ENCODE results near the gene PSPC1. TPM values are rescaled to one million over a fixed set of nuclear protein-coding genes. Genes with fewer than 3 reads are reported as not detected.
"Not testable (repeated sequence)": the region's sequence is repeated elsewhere in the genome, so short reads cannot be mapped to it uniquely, and the experiment has no call there.

The PSPC1 gene
- total RNA-seq, 1 experiment from 2014 or later: 25.7 TPM

DNA sequence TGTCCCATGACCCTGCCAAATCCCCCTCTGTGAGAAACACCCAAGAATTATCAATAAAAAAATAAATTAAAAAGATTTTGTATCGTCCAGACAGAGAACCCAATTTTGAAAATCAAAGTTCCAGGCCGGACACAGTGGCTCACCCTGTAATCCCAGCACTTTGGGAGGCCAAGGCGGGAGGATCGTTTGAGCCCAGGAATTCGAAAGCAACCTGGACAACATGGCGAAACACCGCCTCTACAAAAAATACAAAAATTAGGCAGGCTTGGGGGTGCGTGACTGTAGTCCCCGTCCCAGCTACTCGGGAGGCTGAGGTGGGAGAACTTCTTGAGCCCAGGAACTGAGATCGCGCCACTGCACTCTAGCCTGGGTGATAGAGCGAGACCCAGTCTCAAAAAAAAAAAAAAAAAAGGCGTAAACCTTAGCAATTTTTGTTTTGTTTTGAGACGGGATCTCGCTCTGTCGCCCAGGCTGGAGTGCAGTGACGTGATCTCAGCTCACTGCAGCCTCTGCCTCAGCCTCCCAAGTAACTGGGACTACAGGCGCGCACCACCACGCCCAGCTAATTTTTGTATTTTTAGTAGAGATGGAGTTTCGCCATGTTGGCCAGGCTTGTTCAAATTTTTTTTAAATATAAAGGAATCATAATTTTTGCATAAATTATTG lies 1.9 kb downstream of the PSPC1 start:
- DNase-seq, H3K9me3 ChIP-seq, H3K27me3 ChIP-seq: not testable (repeated sequence)
- H3K4me3 ChIP-seq: peak overlapping the region; percentile 88
- H3K36me3 ChIP-seq: peaks cover 21% of the 10 kb centered on the region

GRCh38 chr13:19772306-19772705 lies 10.4 kb downstream of the PSPC1 start:
- no peaks in the 10 kb centered on the region for H3K27me3 ChIP-seq
- H3K4me3 ChIP-seq: no peak overlapping the region
- DNase-seq: no peak
- H3K36me3 ChIP-seq: peaks cover 57% of the 10 kb centered on the region
- H3K9me3 ChIP-seq: no peaks in the 10 kb centered on the region

GRCh38 chr13:19769854-19770253 lies 12.9 kb downstream of the PSPC1 start:
- Histone ChIP-seq H3K27me3 (no peaks in the 10 kb centered on the region), H3K4me3 (no peak overlapping the region), H3K36me3 (peaks cover 61% of the 10 kb centered on the region), H3K9me3 (no peaks in the 10 kb centered on the region)
- no peak for DNase-seq

- peaks cover 65% of the 10 kb centered on the region for H3K36me3 ChIP-seq
- no peak for DNase-seq
- no peaks in the 10 kb centered on the region for H3K27me3 ChIP-seq
Observed at GRCh38 chr13:19767966-19768365, 14.8 kb downstream of the PSPC1 start.

DNA sequence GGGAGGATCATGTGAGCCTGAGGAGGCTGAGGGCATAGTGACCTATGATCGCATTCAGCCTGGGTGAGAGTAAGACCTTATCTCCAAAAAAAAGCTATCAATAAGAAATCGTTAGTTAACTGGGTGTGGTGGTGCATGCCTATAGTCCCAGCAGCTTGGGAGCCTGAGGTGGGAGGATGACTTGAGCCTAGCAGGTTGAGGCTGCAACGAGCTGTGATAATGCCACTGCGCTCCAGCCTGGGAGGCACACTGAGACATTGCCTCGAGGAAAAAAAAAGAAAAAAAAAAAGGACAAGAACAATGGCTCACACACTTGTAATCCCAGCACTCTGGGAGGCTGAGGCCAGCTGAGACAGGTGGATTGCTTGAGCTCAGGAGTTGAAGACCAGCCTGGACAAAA lies 16.2 kb downstream of the PSPC1 start:
- Histone ChIP-seq H3K36me3 (peaks cover 65% of the 10 kb centered on the region), H3K9me3 (no peaks in the 10 kb centered on the region), H3K27me3 (no peaks in the 10 kb centered on the region), H3K4me3 (no peak overlapping the region)
- no peak for DNase-seq

More at GRCh38 chr13:19767966-19768365, 14.8 kb downstream of the PSPC1 start:
- no peaks in the 10 kb centered on the region for H3K9me3 ChIP-seq
- no peak overlapping the region for H3K4me3 ChIP-seq

DNA sequence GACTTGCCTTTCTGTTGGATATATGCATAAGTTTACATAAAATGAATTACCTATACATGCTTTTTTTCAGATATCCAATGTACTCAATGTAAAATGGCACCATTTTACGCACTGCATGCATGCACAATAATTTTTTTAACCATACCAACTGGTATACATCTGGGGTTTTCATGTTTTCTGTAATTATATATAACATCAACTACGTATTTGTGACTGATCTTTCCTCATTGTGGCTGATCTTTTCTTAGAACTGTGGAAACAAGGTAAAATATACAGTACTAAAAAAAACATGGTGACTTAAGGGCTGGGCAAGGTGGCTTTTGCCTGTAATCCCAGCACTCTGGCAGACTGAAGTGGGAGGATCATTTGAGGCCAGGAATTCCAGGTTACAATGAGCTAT lies 18.5 kb downstream of the PSPC1 start:
- peaks cover 58% of the 10 kb centered on the region for H3K36me3 ChIP-seq
- no peaks in the 10 kb centered on the region for H3K9me3 ChIP-seq
- H3K4me3 ChIP-seq: no peak overlapping the region
- no peak for DNase-seq
- no peaks in the 10 kb centered on the region for H3K27me3 ChIP-seq

DNA sequence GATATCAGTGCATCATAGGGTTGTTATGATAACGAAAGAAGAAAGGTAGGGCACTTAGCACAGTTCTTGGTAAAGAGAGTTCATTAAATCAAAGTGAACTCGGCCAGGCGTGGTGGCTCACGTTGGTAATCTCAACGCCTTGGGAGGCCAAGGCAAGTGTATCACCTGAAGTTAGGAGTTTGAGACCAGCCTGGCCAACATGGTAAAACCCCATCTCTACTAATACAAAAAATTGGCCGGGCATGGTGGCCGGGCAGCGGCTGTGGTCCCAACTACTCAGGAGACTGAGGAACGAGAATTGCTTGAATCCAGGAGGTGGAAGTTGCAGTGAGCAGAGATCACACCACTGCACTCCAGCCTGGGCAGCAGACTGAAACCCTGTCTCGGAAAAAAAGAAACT lies 19.1 kb downstream of the PSPC1 start:
- no peaks in the 10 kb centered on the region for H3K27me3 ChIP-seq
- no peak overlapping the region for H3K4me3 ChIP-seq
- DNase-seq: no peak
- peaks cover 65% of the 10 kb centered on the region for H3K36me3 ChIP-seq
- no peaks in the 10 kb centered on the region for H3K9me3 ChIP-seq

- DNase-seq: peak; percentile 25
- no peaks in the 10 kb centered on the region for H3K9me3 ChIP-seq
- H3K27me3 ChIP-seq: no peaks in the 10 kb centered on the region
- peaks cover 72% of the 10 kb centered on the region for H3K36me3 ChIP-seq
- no peak overlapping the region for H3K4me3 ChIP-seq
Observed at GRCh38 chr13:19759669-19760068, 23.1 kb downstream of the PSPC1 start.

DNA sequence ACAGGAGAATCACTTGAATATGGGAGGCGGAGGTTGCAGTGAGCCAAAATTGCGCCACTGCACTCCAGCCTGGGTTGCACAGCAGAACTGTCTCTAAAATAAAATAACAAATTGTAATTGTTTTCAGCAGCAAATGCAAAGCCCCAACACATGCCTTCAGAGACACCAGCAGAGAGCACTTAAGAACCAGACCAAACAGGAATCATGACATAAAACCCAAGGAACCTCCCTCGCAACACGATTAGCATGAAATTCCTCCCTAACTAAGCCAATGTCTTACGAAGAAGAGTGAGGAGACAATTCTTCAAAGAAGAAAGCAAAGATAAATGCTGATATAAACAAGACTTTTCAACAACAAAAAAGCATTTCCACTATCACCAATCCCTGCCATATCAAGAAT lies 40.1 kb downstream of the PSPC1 start:
- Histone ChIP-seq H3K36me3 (peaks cover 62% of the 10 kb centered on the region), H3K4me3 (no peak overlapping the region), H3K9me3 (no peaks in the 10 kb centered on the region), H3K27me3 (no peaks in the 10 kb centered on the region)
- no peak for DNase-seq

- Histone ChIP-seq H3K4me3 (no peak overlapping the region), H3K9me3 (no peaks in the 10 kb centered on the region), H3K27me3 (no peaks in the 10 kb centered on the region), H3K36me3 (peaks cover 45% of the 10 kb centered on the region)
- DNase-seq: no peak
Observed at GRCh38 chr13:19737844-19738557, 44.7 kb downstream of the PSPC1 start.

GRCh38 chr13:19726611-19727010 lies 56.1 kb downstream of the PSPC1 start:
- Histone ChIP-seq H3K27me3 (no peaks in the 10 kb centered on the region), H3K9me3 (no peaks in the 10 kb centered on the region), H3K4me3 (no peak overlapping the region), H3K36me3 (peaks cover 73% of the 10 kb centered on the region)
- no peak for DNase-seq

- Histone ChIP-seq H3K36me3 (peaks cover 68% of the 10 kb centered on the region), H3K4me3 (no peak overlapping the region), H3K27me3 (no peaks in the 10 kb centered on the region), H3K9me3 (no peaks in the 10 kb centered on the region)
- DNase-seq: no peak
Observed at GRCh38 chr13:19725320-19725719, 57.4 kb downstream of the PSPC1 start.

- Histone ChIP-seq H3K36me3 (peaks cover 44% of the 10 kb centered on the region), H3K9me3 (no peaks in the 10 kb centered on the region), H3K4me3 (no peak overlapping the region), H3K27me3 (no peaks in the 10 kb centered on the region)
- DNase-seq: no peak
Observed at GRCh38 chr13:19720039-19720438, 62.7 kb downstream of the PSPC1 start.

DNA sequence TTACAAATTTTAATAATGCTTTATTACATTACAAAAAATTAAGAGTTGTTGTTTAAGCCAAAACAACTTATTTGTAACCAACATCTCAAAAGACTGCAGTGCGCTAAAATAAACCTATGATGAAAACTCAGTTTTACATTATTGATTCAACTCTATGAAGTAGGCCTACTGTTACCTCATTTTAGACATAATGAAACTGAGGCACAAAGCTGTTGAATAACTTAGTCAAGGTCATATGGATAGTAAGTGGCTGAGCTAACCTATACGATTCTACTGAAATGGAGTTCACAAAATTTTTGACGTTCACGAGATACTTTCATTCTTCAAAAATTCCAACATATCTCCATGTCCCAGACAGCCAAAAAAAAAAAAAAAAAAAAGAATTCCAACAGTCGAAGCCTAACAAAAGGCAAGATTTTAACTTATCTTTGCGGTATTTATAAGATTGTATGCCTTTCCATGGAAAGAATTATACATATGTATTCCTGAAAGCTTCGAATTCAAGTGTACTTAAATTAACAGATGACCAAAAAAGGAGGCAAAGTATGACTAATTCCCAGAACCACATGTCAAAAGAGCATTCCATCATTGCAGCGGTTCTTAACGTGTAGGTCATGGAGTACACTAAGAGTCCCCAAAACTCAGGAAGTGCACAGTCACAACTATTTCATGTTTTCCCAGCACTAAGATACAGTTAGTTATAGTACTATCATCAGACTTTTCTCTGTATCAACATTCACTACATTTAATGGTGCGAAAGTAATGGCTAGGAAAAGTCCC lies 69.4 kb downstream of the PSPC1 start:
- Histone ChIP-seq H3K36me3 (peaks cover 23% of the 10 kb centered on the region), H3K4me3 (no peak overlapping the region), H3K9me3 (no peaks in the 10 kb centered on the region), H3K27me3 (no peaks in the 10 kb centered on the region)
- no peak for DNase-seq

DNA sequence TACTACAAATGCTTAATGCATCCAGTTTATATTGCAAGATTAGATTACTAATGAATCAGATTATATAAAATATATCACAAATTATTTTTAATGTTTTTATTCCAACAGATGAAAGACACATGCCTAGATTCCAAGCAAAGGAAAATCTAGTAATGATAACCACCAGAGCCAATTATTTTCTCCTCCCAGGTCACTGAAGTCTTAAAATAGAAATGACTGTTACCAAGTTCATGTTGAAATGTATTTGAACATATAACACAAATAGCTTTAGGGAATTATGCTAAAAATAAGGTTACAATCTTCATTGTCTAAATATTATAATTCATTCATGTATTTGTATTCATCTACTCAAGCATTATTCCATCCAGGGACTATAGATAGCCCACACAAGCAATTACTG lies 73.0 kb downstream of the PSPC1 start:
- not testable (repeated sequence) for H3K9me3 ChIP-seq, H3K4me3 ChIP-seq, H3K27me3 ChIP-seq, DNase-seq
- peaks cover 15% of the 10 kb centered on the region for H3K36me3 ChIP-seq

DNA sequence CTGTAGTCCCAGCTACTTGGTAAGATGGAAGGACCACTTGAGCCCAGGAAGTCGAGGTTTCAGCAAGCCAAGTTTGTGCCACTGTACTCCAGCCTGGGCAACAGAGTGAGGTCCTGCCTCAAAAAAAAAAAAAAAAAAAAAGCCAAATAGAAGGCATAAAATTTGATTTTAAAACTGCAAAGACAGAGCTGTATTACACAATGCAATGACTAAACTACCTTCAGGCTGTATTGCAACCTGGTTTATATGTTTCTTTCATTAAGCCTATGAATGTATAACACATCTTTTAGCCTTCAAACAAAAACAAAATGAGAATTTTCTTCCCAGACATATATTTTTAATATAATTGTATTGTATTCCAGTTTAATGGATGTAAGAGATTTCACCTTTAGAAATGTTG lies 73.7 kb downstream of the PSPC1 start:
- H3K27me3 ChIP-seq, H3K4me3 ChIP-seq, H3K9me3 ChIP-seq, DNase-seq: not testable (repeated sequence)
- H3K36me3 ChIP-seq: peaks cover 15% of the 10 kb centered on the region

- H3K9me3 ChIP-seq, H3K4me3 ChIP-seq, DNase-seq, H3K27me3 ChIP-seq: not testable (repeated sequence)
- H3K36me3 ChIP-seq: peaks cover 18% of the 10 kb centered on the region
Observed at GRCh38 chr13:19704256-19704655, 78.5 kb downstream of the PSPC1 start.

All from MG63 (cell line).